GM23338 (cell line): ENCODE results near the gene EXOC4. TPM values are rescaled to one million over a fixed set of nuclear protein-coding genes. Genes with fewer than 3 reads are reported as not detected.
A peak's percentile ranks its signal among the peaks of the same experiment; 100 is the strongest.

ENCODE experiments used
- ATAC-seq: fragments of 200-7000 bp; cut with Tn5 transposase; 3 replicates; pipeline ENCODE4 v1.9.1; 2020
- DNase-seq: peaks from one replicate; pipeline ENCODE4 v3.0.0-alpha.2; 2015; ENCODE audit warnings: low spot score
- H2AFZ ChIP-seq: fragments of 200-600 bp; sonication (generic); 2 replicates; pipeline ENCODE4 v1.8.0; 2016; ENCODE audit warnings: antibody characterized with exemption, mild to moderate bottlenecking, moderate library complexity
- H3F3A ChIP-seq: fragments of 200-600 bp; sonication (generic); replicated peaks from 2 replicates; pipeline ENCODE4 v1.8.0; 2017; ENCODE audit warnings: antibody characterized with exemption, mixed run types, low read depth
- H3K27ac ChIP-seq: fragments of 200-600 bp; sonication (generic); 2 replicates; pipeline ENCODE4 v1.6.1; 2016; ENCODE audit warnings: low read depth
- H3K27me3 ChIP-seq: fragments of 200-600 bp; sonication (generic); 2 replicates; pipeline ENCODE4 v1.8.0; 2016; ENCODE audit warnings: mild to moderate bottlenecking, mixed run types, moderate library complexity; ENCODE audit not compliant: insufficient read depth
- H3K36me3 ChIP-seq: fragments of 200-600 bp; sonication (generic); 2 replicates; pipeline ENCODE4 v1.8.0; 2016; ENCODE audit warnings: mild to moderate bottlenecking; ENCODE audit not compliant: insufficient read depth
- H3K4me1 ChIP-seq: fragments of 200-600 bp; sonication (generic); 2 replicates; pipeline ENCODE4 v1.8.0; 2016; ENCODE audit warnings: mild to moderate bottlenecking, moderate library complexity; ENCODE audit not compliant: insufficient read depth
- H3K4me2 ChIP-seq: fragments of 200-600 bp; sonication (generic); 2 replicates; pipeline ENCODE4 v1.7.1; 2017; ENCODE audit warnings: mixed run types
- H3K4me3 ChIP-seq: fragments of 200-600 bp; sonication (generic); 2 replicates; pipeline ENCODE4 v1.6.1; 2016; ENCODE audit warnings: mixed run types
- H3K79me2 ChIP-seq: fragments of 200-600 bp; sonication (generic); replicated peaks from 2 replicates; pipeline ENCODE4 v1.8.0; 2017; ENCODE audit warnings: mild to moderate bottlenecking; ENCODE audit not compliant: insufficient read depth
- H3K9me2 ChIP-seq: fragments of 200-600 bp; sonication (generic); 2 replicates; pipeline ENCODE4 v1.8.0; 2017; ENCODE audit not compliant: insufficient read depth
- H4K20me1 ChIP-seq: fragments of 200-600 bp; sonication (generic); replicated peaks from 2 replicates; pipeline ENCODE4 v1.8.0; 2017; ENCODE audit warnings: mild to moderate bottlenecking; ENCODE audit not compliant: insufficient read depth
- H3K27ac Mint-ChIP-seq: 2 replicates; pipeline ENCODE4 v1.8.0; 2020; ENCODE audit warnings: inconsistent platforms, mild to moderate bottlenecking, moderate library complexity, mixed read lengths
- H3K27me3 Mint-ChIP-seq: 3 replicates; pipeline ENCODE4 v1.8.0; 2022; ENCODE audit warnings: low read depth, mild to moderate bottlenecking, moderate library complexity, mixed read lengths, inconsistent platforms; ENCODE audit not compliant: insufficient read depth, poor library complexity
- H3K36me3 Mint-ChIP-seq: 3 replicates; pipeline ENCODE4 v1.8.0; 2021; ENCODE audit warnings: low read depth, mild to moderate bottlenecking, inconsistent platforms, moderate library complexity, mixed read lengths
- H3K4me1 Mint-ChIP-seq: 3 replicates; pipeline ENCODE4 v1.8.0; 2020; ENCODE audit warnings: mild to moderate bottlenecking, inconsistent platforms, mixed read lengths
- H3K4me3 Mint-ChIP-seq: 3 replicates; pipeline ENCODE4 v1.8.0; 2021; ENCODE audit warnings: moderate library complexity, mild to moderate bottlenecking, inconsistent platforms, mixed read lengths
- H3K9me3 Mint-ChIP-seq: 3 replicates; pipeline ENCODE4 v1.8.0; 2020; ENCODE audit warnings: moderate library complexity, mild to moderate bottlenecking, inconsistent platforms, mixed read lengths
- CREB1 ChIP-seq: fragments of 250-450 bp; sonication (Bioruptor Pico); IDR thresholded peaks from 2 replicates; pipeline ENCODE4 v1.5.0; 2020; ENCODE audit warnings: low read depth, mild to moderate bottlenecking, moderate library complexity
- EZH2 ChIP-seq: fragments of 200-600 bp; sonication (generic); IDR thresholded peaks from one replicate; pipeline ENCODE4 v1.8.0; 2017; ENCODE audit warnings: antibody characterized with exemption, mild to moderate bottlenecking, low read depth; ENCODE audit not compliant: unreplicated experiment
- EZH2phosphoT487 ChIP-seq: fragments of 200-600 bp; sonication (generic); IDR thresholded peaks from one replicate; pipeline ENCODE4 v1.8.1; 2018; ENCODE audit warnings: antibody characterized with exemption; ENCODE audit not compliant: unreplicated experiment
- JUNB ChIP-seq: IDR thresholded peaks from one replicate; pipeline ENCODE4 v1.6.1; 2016; ENCODE audit warnings: antibody characterized with exemption; ENCODE audit not compliant: unreplicated experiment
- NANOG ChIP-seq: IDR thresholded peaks from 2 replicates; pipeline ENCODE4 v1.6.1; 2016; ENCODE audit warnings: antibody characterized with exemption, borderline replicate concordance
- POLR2AphosphoS5 ChIP-seq: IDR thresholded peaks from 2 replicates; pipeline ENCODE4 v1.6.1; 2016; ENCODE audit warnings: antibody characterized with exemption, low read depth
- STAT1 ChIP-seq: IDR thresholded peaks from one replicate; pipeline ENCODE4 v1.6.1; 2016; ENCODE audit warnings: antibody characterized with exemption; ENCODE audit not compliant: unreplicated experiment
- ZNF114 ChIP-seq: fragments of 250-450 bp; sonication (Bioruptor Pico); IDR thresholded peaks from 2 replicates; pipeline ENCODE4 v1.5.0; 2020; ENCODE audit warnings: mild to moderate bottlenecking, moderate library complexity
- polyA plus RNA-seq: library from polyadenylated mRNA; unstranded; fragments of >200 nt; fragmentation: Nextera tagmentation; extraction: Ambion mirVana; gene quantifications from 2 replicates; pipeline ENCODE4 v1.2.1, GENCODE V29; 2016
- total RNA-seq: library from RNA; depleted of rRNA; stranded (reverse); fragments of >200 nt; shearing (Covaris generic); gene quantifications from 2 replicates; pipeline ENCODE4 v1.2.3, GENCODE V29; 2014
- TF ChIP-seq, protein P1 (sequence below): IDR thresholded peaks from 2 replicates; pipeline ENCODE4 v1.6.1; 2016; ENCODE audit warnings: antibody characterized with exemption
- TF ChIP-seq, protein P2 (sequence below), 2 experiments: fragments of 200-600 bp in 1 of 2; sonication (generic) in 1 of 2; conservative IDR thresholded peaks; 2 replicates each; pipeline versions ENCODE4 v1.5.1 to v1.6.1; 2016 to 2017; ENCODE audit warnings: antibody characterized with exemption in 2 of 2, low read depth in 2 of 2, mild to moderate bottlenecking in 2 of 2, moderate library complexity in 1 of 2
- TF ChIP-seq, protein P3 (sequence below): IDR thresholded peaks from one replicate; pipeline ENCODE4 v1.6.1; 2018; ENCODE audit warnings: antibody characterized with exemption; ENCODE audit not compliant: unreplicated experiment

Gene EXOC4
- total and polyA plus RNA-seq, 2 experiments from 2014 or later: 37.5 to 52.7 TPM

DNA sequence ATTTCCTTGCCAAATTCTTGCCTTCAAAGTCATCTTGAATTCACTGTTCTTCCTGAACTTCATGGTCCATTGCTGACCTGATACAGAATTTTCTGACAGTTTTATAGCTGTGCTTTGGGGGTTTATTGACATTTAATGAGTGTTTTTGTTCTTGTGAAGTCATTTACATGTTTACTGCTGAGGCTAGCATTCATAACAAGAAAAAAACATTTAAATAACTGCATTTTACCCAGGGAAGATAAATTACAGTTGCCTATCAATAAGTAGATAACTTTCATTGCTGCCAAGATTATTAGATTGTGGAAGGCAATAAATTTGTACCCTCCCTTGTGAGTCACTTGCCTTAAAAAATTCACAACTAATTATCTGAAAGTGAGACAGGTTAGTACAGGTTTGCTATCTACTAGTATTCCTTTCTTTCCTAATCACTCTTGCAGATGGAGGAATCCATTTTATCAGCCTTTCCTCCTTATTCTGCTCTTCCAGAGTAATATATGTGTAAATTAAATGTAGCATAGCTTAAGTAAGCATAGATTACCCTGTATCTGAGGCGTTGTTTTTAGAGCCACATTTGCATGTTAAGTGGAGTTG, 178.4 kb downstream of the EXOC4 start:
- H3K36me3 Mint-ChIP-seq: peaks cover 14% of the 10 kb centered on the region; the same call in 2 of the 3 replicates
- Histone ChIP-seq H4K20me1 (0 out of 2 replicates have a peak, but pooled peaks cover 2% of the 10 kb centered on the region), H3K27me3 (no peaks in the 10 kb centered on the region), H3K27ac (no peak overlapping the region), H2AFZ (no peak overlapping the region), H3K79me2 (no peaks in the 10 kb centered on the region; the same call in 1 of the 2 replicates), H3K9me2 (no peaks in the 10 kb centered on the region), H3K4me3 (no peak overlapping the region), H3K4me1 (peaks cover 36% of the 10 kb centered on the region), H3K4me2 (peak overlapping the region; percentile 53), H3K36me3 (no peaks in the 10 kb centered on the region), H3F3A (no peaks in the 10 kb centered on the region)
- peaks cover 8% of the 10 kb centered on the region; the same call in 2 of the 3 replicates for H3K9me3 Mint-ChIP-seq
- DNase-seq (no peak), ATAC-seq (no peak)
- H3K4me1 Mint-ChIP-seq: peaks cover 43% of the 10 kb centered on the region
- no peak overlapping the region; the same call in 1 of the 2 replicates for H3K27ac Mint-ChIP-seq
- TF ChIP-seq STAT1: no peak
- TF ChIP-seq, protein P1, sequence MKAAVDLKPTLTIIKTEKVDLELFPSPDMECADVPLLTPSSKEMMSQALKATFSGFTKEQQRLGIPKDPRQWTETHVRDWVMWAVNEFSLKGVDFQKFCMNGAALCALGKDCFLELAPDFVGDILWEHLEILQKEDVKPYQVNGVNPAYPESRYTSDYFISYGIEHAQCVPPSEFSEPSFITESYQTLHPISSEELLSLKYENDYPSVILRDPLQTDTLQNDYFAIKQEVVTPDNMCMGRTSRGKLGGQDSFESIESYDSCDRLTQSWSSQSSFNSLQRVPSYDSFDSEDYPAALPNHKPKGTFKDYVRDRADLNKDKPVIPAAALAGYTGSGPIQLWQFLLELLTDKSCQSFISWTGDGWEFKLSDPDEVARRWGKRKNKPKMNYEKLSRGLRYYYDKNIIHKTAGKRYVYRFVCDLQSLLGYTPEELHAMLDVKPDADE: no peak
- TF ChIP-seq ZNF114 (CRISPR knock-in tag): no peak
- TF ChIP-seq, protein P2, sequence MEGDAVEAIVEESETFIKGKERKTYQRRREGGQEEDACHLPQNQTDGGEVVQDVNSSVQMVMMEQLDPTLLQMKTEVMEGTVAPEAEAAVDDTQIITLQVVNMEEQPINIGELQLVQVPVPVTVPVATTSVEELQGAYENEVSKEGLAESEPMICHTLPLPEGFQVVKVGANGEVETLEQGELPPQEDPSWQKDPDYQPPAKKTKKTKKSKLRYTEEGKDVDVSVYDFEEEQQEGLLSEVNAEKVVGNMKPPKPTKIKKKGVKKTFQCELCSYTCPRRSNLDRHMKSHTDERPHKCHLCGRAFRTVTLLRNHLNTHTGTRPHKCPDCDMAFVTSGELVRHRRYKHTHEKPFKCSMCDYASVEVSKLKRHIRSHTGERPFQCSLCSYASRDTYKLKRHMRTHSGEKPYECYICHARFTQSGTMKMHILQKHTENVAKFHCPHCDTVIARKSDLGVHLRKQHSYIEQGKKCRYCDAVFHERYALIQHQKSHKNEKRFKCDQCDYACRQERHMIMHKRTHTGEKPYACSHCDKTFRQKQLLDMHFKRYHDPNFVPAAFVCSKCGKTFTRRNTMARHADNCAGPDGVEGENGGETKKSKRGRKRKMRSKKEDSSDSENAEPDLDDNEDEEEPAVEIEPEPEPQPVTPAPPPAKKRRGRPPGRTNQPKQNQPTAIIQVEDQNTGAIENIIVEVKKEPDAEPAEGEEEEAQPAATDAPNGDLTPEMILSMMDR (conservative IDR thresholded peaks at IDR 0.05; ENCODE audit: low read depth in 2 of 2): no peak
- TF ChIP-seq EZH2phosphoT487: no peak
- no peak for TF ChIP-seq POLR2AphosphoS5
- no peak for TF ChIP-seq CREB1 (CRISPR knock-in tag)
- TF ChIP-seq JUNB: no peak
- TF ChIP-seq EZH2: no peak
- TF ChIP-seq, protein P3, sequence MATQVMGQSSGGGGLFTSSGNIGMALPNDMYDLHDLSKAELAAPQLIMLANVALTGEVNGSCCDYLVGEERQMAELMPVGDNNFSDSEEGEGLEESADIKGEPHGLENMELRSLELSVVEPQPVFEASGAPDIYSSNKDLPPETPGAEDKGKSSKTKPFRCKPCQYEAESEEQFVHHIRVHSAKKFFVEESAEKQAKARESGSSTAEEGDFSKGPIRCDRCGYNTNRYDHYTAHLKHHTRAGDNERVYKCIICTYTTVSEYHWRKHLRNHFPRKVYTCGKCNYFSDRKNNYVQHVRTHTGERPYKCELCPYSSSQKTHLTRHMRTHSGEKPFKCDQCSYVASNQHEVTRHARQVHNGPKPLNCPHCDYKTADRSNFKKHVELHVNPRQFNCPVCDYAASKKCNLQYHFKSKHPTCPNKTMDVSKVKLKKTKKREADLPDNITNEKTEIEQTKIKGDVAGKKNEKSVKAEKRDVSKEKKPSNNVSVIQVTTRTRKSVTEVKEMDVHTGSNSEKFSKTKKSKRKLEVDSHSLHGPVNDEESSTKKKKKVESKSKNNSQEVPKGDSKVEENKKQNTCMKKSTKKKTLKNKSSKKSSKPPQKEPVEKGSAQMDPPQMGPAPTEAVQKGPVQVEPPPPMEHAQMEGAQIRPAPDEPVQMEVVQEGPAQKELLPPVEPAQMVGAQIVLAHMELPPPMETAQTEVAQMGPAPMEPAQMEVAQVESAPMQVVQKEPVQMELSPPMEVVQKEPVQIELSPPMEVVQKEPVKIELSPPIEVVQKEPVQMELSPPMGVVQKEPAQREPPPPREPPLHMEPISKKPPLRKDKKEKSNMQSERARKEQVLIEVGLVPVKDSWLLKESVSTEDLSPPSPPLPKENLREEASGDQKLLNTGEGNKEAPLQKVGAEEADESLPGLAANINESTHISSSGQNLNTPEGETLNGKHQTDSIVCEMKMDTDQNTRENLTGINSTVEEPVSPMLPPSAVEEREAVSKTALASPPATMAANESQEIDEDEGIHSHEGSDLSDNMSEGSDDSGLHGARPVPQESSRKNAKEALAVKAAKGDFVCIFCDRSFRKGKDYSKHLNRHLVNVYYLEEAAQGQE: no peak
- no peak for TF ChIP-seq NANOG
- H3K27me3 Mint-ChIP-seq: peaks cover 2% of the 10 kb centered on the region
- no peak overlapping the region for H3K4me3 Mint-ChIP-seq
